K562 treated with DMSO at 1 percent for 24 hours (cell line): ENCODE measurements around the gene KIAA0040. TPM values are rescaled to one million over a fixed set of nuclear protein-coding genes. Genes with fewer than 3 reads are reported as not detected.

Experiments
- total RNA-seq: library from RNA; unstranded; fragments of 300-600 nt; gene quantifications from 2 replicates; pipeline ENCODE4 v1.2.3, GENCODE V29; 2022; ENCODE audit warnings: low read depth; ENCODE audit not compliant: insufficient read depth

KIAA0040 gene
- total RNA-seq: 27.6 and 38.3 TPM in 2 replicates

DNA sequence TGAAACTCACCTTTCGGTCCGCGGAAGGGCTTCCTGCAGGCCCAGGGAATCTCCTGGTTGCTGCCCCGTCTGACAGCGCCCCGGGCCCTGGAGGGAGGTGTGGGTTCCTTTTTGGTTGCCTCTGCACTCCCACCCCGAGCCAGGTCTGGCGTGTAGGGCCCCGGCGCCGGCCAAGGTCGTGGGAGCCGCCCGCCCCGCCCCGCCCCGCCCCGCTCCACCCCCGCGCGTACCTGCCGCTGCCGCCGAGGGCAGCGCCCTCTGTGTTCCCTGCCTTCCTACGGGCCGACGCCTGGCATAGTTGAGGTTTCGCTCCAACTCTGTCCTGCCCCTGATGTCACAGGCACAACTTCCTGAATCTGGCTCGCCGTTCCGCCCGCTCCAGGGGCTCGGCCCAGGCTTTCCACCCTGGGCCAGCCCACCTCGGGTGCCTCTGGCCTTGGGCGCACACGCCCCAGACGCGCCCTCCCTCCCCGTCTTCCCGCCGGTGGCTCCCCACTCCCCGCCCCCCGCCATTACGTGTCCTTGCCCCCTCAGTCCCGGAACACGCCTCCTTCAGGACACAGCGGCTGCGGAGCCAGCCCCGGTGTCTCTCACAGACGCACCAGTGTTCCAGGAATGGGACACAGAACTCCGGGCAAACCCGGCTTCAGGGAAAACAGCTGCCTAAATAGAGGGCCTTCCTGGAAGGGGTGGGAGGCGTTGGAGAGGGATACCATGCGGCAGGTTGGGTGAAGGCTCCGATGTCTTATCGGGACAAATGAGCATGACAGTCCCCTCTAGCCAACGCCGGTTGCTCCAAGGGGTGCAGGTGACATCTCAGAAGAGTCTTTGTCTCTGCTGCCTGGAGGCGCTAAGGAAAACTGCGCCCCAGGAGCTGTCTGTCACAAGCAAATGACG lies at the start of gene KIAA0040:
KIAA0040 (minus strand) TSS at position 147 of the 897 bp plus-strand sequence. CDS start 31,763 bp downstream, outside the sequence.

Other genes with a start within 250 kb of the KIAA0040 start
- 162 and 202 TPM in 2 replicates for gene CACYBP, start 192.8 kb downstream of the KIAA0040 start, total RNA-seq
- gene MRPS14, start 169.4 kb downstream of the KIAA0040 start, total RNA-seq: 15.7 and 17.0 TPM in 2 replicates
- not detected in 2 replicates for gene TNN, start 124.9 kb downstream of the KIAA0040 start, total RNA-seq